PC-9 (cell line): ENCODE measurements around the gene PTPRM. TPM values are rescaled to one million over a fixed set of nuclear protein-coding genes. Genes with fewer than 3 reads are reported as not detected.

Experiments used
- BruUV-seq: library from RNA; stranded (reverse); fragments of 400-500 nt; replicated peaks from 2 replicates; lab custom pipeline; 2021; lab: Mats Ljungman, UMichigan
- CTCF ChIA-PET: fragments of 300-600 bp; sonication (Branson Sonifier 250); formaldehyde crosslinking; loops from one replicate; lab custom pipeline; 2022; ENCODE audit warnings: antibody characterized with exemption; lab: Charles Lee
- POLR2A ChIA-PET: fragments of 300-600 bp; sonication (Branson Sonifier 250); formaldehyde crosslinking; loops from one replicate; lab custom pipeline; 2022; ENCODE audit warnings: antibody characterized with exemption; ENCODE audit not compliant: unreplicated experiment; lab: Charles Lee
- DNase-seq, 2 experiments: peaks; one replicate each; pipeline versions ENCODE4 v3.0.0 to v3.0.0-alpha.2; 2015 to 2022; ENCODE audit warnings: mixed read lengths in 1 of 2
- H2AFZ ChIP-seq: fragments of 200-600 bp; sonication (generic); 2 replicates; pipeline ENCODE4 v1.8.1; 2017; ENCODE audit warnings: antibody characterized with exemption
- H3F3A ChIP-seq: fragments of 200-600 bp; sonication (generic); 2 replicates; pipeline ENCODE4 v1.8.1; 2017; ENCODE audit warnings: antibody characterized with exemption, mild to moderate bottlenecking, low read depth; ENCODE audit not compliant: insufficient read depth
- H3K27ac ChIP-seq: fragments of 200-600 bp; sonication (generic); 2 replicates; pipeline ENCODE4 v1.6.1; 2016; ENCODE audit warnings: mixed run types
- H3K27me3 ChIP-seq: fragments of 200-600 bp; sonication (generic); 2 replicates; pipeline ENCODE4 v1.6.1; 2016; ENCODE audit warnings: low read depth, mixed run types; ENCODE audit not compliant: insufficient read depth
- H3K36me3 ChIP-seq: fragments of 200-600 bp; sonication (generic); 2 replicates; pipeline ENCODE4 v1.6.1; 2016; ENCODE audit warnings: low read depth, mixed run types
- H3K4me1 ChIP-seq: fragments of 200-600 bp; sonication (generic); replicated peaks from 2 replicates; pipeline ENCODE4 v1.6.1; 2016; ENCODE audit warnings: mixed run types; ENCODE audit not compliant: insufficient read depth
- H3K4me2 ChIP-seq: fragments of 200-600 bp; sonication (generic); 2 replicates; pipeline ENCODE4 v1.6.1; 2017; ENCODE audit warnings: mixed run types
- H3K4me3 ChIP-seq: fragments of 200-600 bp; sonication (generic); 2 replicates; pipeline ENCODE4 v1.6.1; 2016; ENCODE audit warnings: mixed run types
- H3K79me2 ChIP-seq: fragments of 200-600 bp; sonication (generic); 2 replicates; pipeline ENCODE4 v1.6.1; 2017; ENCODE audit warnings: low read depth, mixed run types
- H3K9me2 ChIP-seq: fragments of 200-600 bp; sonication (generic); 2 replicates; pipeline ENCODE4 v1.8.1; 2017; ENCODE audit warnings: mild to moderate bottlenecking; ENCODE audit not compliant: insufficient read depth
- H3K9me3 ChIP-seq: fragments of 200-600 bp; sonication (generic); 2 replicates; pipeline ENCODE4 v1.8.1; 2016; ENCODE audit warnings: low read depth; ENCODE audit not compliant: insufficient read depth
- H4K20me1 ChIP-seq: fragments of 200-600 bp; sonication (generic); 2 replicates; pipeline ENCODE4 v1.8.1; 2017; ENCODE audit not compliant: insufficient read depth
- EZH2 ChIP-seq: fragments of 200-600 bp; sonication (generic); IDR thresholded peaks from 2 replicates; pipeline ENCODE4 v1.8.0; 2017; ENCODE audit warnings: antibody characterized with exemption, low read depth
- intact Hi-C: fragments of 100-400 bp; cut with micrococcal nuclease; formaldehyde crosslinking; loops from one replicate; pipeline ENCODE4 v1.10.0; 2022; ENCODE audit not compliant: unreplicated experiment
- total RNA-seq: library from RNA; stranded (reverse); gene quantifications from 2 replicates; pipeline ENCODE4 v1.2.3, GENCODE V29; 2021
- TF ChIP-seq, protein P1 (sequence below): fragments of 200-600 bp; sonication (generic); conservative IDR thresholded peaks from 2 replicates; pipeline ENCODE4 v1.6.1; 2017; ENCODE audit warnings: mixed run types, antibody characterized with exemption, mild to moderate bottlenecking, moderate library complexity

Gene PTPRM
- total RNA-seq, 1 experiment from 2014 or later = 32.5 TPM

DNA sequence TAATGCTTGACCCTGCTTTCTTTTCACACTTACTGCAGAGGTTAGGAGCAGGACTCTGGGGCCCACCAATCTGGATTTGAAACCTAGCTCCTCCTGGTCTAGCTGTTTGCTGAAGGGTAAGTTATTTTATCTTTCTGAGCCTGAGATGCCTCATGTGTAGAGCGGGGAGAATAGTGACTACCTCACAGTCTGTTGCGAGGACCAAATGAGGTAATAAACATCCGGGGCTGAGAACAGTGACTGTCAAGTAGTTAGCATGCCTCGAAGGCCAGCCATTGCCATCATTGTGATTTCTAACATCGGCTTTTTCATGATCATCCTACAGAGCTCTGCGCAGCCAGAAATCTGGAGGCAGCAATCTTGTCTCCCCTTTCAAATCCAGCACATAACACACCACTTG is 32.9 kb downstream of the PTPRM start:
- no peak overlapping the region for H2AFZ ChIP-seq
- no peak overlapping the region for H3K27ac ChIP-seq
- H3K9me3 ChIP-seq = no peaks in the 10 kb centered on the region
- CTCF ChIA-PET = interaction anchor here (0.6 kb wide), 1 partner anchor 1200 kb away, joined by 4 read pairs; no protein-coding TSS in a partner anchor
- H3K4me2 ChIP-seq = no peak overlapping the region
- TF ChIP-seq EZH2 = no peak
- TF ChIP-seq, protein P1, sequence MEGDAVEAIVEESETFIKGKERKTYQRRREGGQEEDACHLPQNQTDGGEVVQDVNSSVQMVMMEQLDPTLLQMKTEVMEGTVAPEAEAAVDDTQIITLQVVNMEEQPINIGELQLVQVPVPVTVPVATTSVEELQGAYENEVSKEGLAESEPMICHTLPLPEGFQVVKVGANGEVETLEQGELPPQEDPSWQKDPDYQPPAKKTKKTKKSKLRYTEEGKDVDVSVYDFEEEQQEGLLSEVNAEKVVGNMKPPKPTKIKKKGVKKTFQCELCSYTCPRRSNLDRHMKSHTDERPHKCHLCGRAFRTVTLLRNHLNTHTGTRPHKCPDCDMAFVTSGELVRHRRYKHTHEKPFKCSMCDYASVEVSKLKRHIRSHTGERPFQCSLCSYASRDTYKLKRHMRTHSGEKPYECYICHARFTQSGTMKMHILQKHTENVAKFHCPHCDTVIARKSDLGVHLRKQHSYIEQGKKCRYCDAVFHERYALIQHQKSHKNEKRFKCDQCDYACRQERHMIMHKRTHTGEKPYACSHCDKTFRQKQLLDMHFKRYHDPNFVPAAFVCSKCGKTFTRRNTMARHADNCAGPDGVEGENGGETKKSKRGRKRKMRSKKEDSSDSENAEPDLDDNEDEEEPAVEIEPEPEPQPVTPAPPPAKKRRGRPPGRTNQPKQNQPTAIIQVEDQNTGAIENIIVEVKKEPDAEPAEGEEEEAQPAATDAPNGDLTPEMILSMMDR = no peak
- H3K36me3 ChIP-seq = no peaks in the 10 kb centered on the region
- DNase-seq = no peak
- no peaks in the 10 kb centered on the region for H3K9me2 ChIP-seq
- no peaks in the 10 kb centered on the region for H3K27me3 ChIP-seq
- intact Hi-C loops = no loop called here
- H3K79me2 ChIP-seq = no peaks in the 10 kb centered on the region
- no peak overlapping the region for H3K4me3 ChIP-seq
- no peaks in the 10 kb centered on the region; the same call in 1 of the 2 replicates for H3F3A ChIP-seq
- POLR2A ChIA-PET = no interaction called here
- no TSS peak for BruUV-seq
- H4K20me1 ChIP-seq = no peaks in the 10 kb centered on the region; the same call in 1 of the 2 replicates
- H3K4me1 ChIP-seq = no peaks in the 10 kb centered on the region

DNA sequence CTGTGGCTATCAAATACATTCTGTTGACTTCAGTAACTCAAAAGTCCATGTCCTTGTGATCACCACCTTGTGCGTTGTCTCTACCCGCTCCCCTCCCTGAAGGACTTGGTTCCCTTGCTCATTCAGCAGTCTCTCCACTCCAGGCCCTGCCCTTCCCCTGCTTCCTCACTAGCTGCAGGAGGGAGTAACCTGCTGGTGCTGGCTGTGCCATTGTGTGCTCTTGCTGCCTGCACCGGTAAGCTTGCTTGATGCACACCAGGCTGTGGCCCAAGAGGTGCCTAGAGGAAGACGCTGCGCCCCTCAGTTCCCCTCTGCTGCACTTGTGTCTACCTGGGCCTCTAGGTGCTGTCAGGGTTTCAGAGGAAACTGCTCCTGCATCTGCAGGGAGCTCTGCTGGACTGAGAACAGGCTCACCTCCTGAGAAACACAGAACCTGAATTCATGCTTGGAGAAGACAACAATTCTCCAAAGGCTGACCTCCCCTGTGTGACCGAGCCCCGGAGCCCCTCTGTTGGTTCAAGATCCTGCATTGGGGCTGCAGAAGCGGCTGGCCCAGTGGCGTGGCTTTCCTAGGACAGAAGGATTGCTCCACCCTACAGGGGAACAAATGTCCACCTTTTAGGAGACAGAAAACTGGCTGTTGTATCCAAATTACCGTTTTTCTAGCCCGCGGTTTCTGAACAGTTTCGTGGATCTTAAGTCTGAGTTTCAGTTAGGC is 33.6 kb downstream of the PTPRM start:
- no peaks in the 10 kb centered on the region for H3K79me2 ChIP-seq
- H3K9me2 ChIP-seq = no peaks in the 10 kb centered on the region
- POLR2A ChIA-PET = no interaction called here

DNA sequence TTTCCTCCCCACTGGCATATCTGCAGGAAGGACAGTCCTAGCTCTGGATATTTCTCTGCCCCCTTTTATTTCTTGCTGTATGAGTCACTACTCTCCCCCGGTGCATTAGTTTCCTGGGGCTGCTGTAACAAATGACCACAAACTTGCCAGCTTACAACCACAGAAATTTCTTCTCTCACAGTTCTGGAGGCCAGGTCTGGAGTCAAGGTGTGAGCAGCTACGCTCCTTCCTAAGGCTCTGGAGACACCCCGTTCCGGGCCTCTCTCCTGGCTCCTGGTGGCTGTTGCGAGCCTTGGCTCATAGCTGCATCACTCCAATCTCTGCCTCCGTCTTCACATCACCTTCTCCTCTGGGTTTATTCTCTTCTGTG is 34.1 kb downstream of the PTPRM start:
- H3K27me3 ChIP-seq = no peaks in the 10 kb centered on the region
- H3K9me2 ChIP-seq = no peaks in the 10 kb centered on the region
- no peak overlapping the region for H2AFZ ChIP-seq
- no peak overlapping the region for H3K27ac ChIP-seq
- no peak for DNase-seq
- POLR2A ChIA-PET = no interaction called here
- H3K4me3 ChIP-seq = no peak overlapping the region
- H3K79me2 ChIP-seq = no peaks in the 10 kb centered on the region
- no TSS peak for BruUV-seq
- H3K4me2 ChIP-seq = no peak overlapping the region
- TF ChIP-seq, protein P1 = no peak
- no peak for TF ChIP-seq EZH2
- intact Hi-C loops = no loop called here
- no peaks in the 10 kb centered on the region; the same call in 1 of the 2 replicates for H4K20me1 ChIP-seq
- H3K9me3 ChIP-seq = no peaks in the 10 kb centered on the region
- no peaks in the 10 kb centered on the region for H3K36me3 ChIP-seq
- no peaks in the 10 kb centered on the region; the same call in 1 of the 2 replicates for H3F3A ChIP-seq
- CTCF ChIA-PET = no interaction called here
- H3K4me1 ChIP-seq = no peaks in the 10 kb centered on the region

More for the DNA sequence above, 33.6 kb downstream of the PTPRM start:
- Histone ChIP-seq H3K9me3 (no peaks in the 10 kb centered on the region), H3K27me3 (no peaks in the 10 kb centered on the region), H3K4me2 (no peak overlapping the region), H4K20me1 (no peaks in the 10 kb centered on the region; the same call in 1 of the 2 replicates), H3K4me3 (no peak overlapping the region), H3K4me1 (no peaks in the 10 kb centered on the region), H3K27ac (no peak overlapping the region), H3K36me3 (no peaks in the 10 kb centered on the region), H2AFZ (no peak overlapping the region), H3F3A (no peaks in the 10 kb centered on the region; the same call in 1 of the 2 replicates)
- intact Hi-C loops = no loop called here
- no peak for DNase-seq
- TF ChIP-seq, protein P1 = no peak
- no peak for TF ChIP-seq EZH2
- CTCF ChIA-PET = interaction anchor here (0.6 kb wide), 1 partner anchor 1200 kb away, joined by 4 read pairs; no protein-coding TSS in a partner anchor
- BruUV-seq = no TSS peak
